Mucosa of rectum (tissue), 2 donors: Measurements from ENCODE around the gene PPP1R13L.
A peak's percentile ranks its signal among the peaks of the same experiment; 100 is the strongest.

ENCODE experiments used
- H3K27ac ChIP-seq, 2 donors: one replicate each; pipeline ENCODE4 v1.7.0; 2013; ENCODE audit warnings: inconsistent platforms in 2 of 2, low read depth in 2 of 2, low read length in 2 of 2
- H3K27me3 ChIP-seq, 2 donors: one replicate each; pipeline ENCODE4 v1.7.0; 2013; ENCODE audit warnings: low read length in 2 of 2; ENCODE audit not compliant: control insufficient read depth in 2 of 2, insufficient read depth in 2 of 2
- H3K36me3 ChIP-seq, 2 donors: one replicate each; pipeline ENCODE4 v1.7.0; 2013; ENCODE audit warnings: low read length in 2 of 2; ENCODE audit not compliant: control insufficient read depth in 2 of 2, insufficient read depth in 2 of 2
- H3K4me1 ChIP-seq, 2 donors: one replicate each; pipeline ENCODE4 v1.7.0; 2013; ENCODE audit warnings: low read length in 2 of 2, mild to moderate bottlenecking in 1 of 2; ENCODE audit not compliant: control insufficient read depth in 2 of 2, insufficient read depth in 2 of 2
- H3K4me3 ChIP-seq, 2 donors: one replicate each; pipeline ENCODE4 v1.7.0; 2013; ENCODE audit warnings: low read length in 2 of 2
- H3K9ac ChIP-seq, 2 donors: one replicate each; pipeline ENCODE4 v1.7.0; 2013; ENCODE audit warnings: low read length in 2 of 2, low read depth in 1 of 2, mild to moderate bottlenecking in 1 of 2
- H3K9me3 ChIP-seq, 2 donors: one replicate each; pipeline ENCODE4 v1.7.0; 2013; ENCODE audit warnings: low read length in 2 of 2; ENCODE audit not compliant: control insufficient read depth in 2 of 2
- donor health status: healthy.
- donor health status: Normal muscosa, but diverticular disease.

PPP1R13L gene

GRCh38 chr19:45400192-45400591 is 4.7 kb downstream of the PPP1R13L start:
- peaks cover 27 to 34% of the 10 kb centered on the region in 2 donors for H3K4me1 ChIP-seq

GRCh38 chr19:45395821-45396617 is 8.8 kb downstream of the PPP1R13L start:
- no peaks in the 10 kb centered on the region for H3K27me3 ChIP-seq
- no peaks in the 10 kb centered on the region for H3K9me3 ChIP-seq
- peaks cover 4 to 6% of the 10 kb centered on the region in 2 donors for H3K4me1 ChIP-seq
- no peak overlapping the region for H3K9ac ChIP-seq
- no peak overlapping the region for H3K4me3 ChIP-seq
- no peak overlapping the region for H3K27ac ChIP-seq
- H3K36me3 ChIP-seq, result no peaks in the 10 kb centered on the region

More at GRCh38 chr19:45400192-45400591, 4.7 kb downstream of the PPP1R13L start:
- Histone ChIP-seq H3K27me3 (no peaks in the 10 kb centered on the region), H3K9me3 (no peaks in the 10 kb centered on the region), H3K9ac (no peak overlapping the region), H3K36me3 (no peaks in the 10 kb centered on the region), H3K4me3 (no peak overlapping the region), H3K27ac (no peak overlapping the region)

GRCh38 chr19:45391871-45392665 is 12.8 kb downstream of the PPP1R13L start:
- no peaks in the 10 kb centered on the region for H3K36me3 ChIP-seq
- H3K27me3 ChIP-seq, result no peaks in the 10 kb centered on the region
- no peaks in the 10 kb centered on the region for H3K4me1 ChIP-seq
- H3K4me3 ChIP-seq, result no peak overlapping the region
- no peak overlapping the region for H3K27ac ChIP-seq
- H3K9ac ChIP-seq, result no peak overlapping the region
- no peaks in the 10 kb centered on the region for H3K9me3 ChIP-seq

GRCh38 chr19:45391346-45391745 is 13.5 kb downstream of the PPP1R13L start:
- H3K27ac ChIP-seq, result no peak overlapping the region
- no peaks in the 10 kb centered on the region for H3K4me1 ChIP-seq
- no peak overlapping the region for H3K9ac ChIP-seq
- no peaks in the 10 kb centered on the region for H3K9me3 ChIP-seq
- H3K36me3 ChIP-seq, result no peaks in the 10 kb centered on the region
- H3K4me3 ChIP-seq, result no peak overlapping the region
- no peaks in the 10 kb centered on the region for H3K27me3 ChIP-seq

GRCh38 chr19:45385392-45386221 is 19.3 kb downstream of the PPP1R13L start:
- Histone ChIP-seq H3K4me1 (no peaks in the 10 kb centered on the region), H3K9ac (no peak overlapping the region), H3K27ac (no peak overlapping the region), H3K36me3 (no peaks in the 10 kb centered on the region), H3K9me3 (no peaks in the 10 kb centered on the region), H3K4me3 (no peak overlapping the region), H3K27me3 (peaks cover 13 to 16% of the 10 kb centered on the region in 2 donors)

GRCh38 chr19:45382426-45382825 is 22.4 kb downstream of the PPP1R13L start:
- H3K9me3 ChIP-seq, result no peaks in the 10 kb centered on the region
- no peaks in the 10 kb centered on the region for H3K4me1 ChIP-seq
- no peak overlapping the region for H3K4me3 ChIP-seq
- H3K9ac ChIP-seq, result no peak overlapping the region
- peaks cover 13 to 16% of the 10 kb centered on the region in 2 donors for H3K27me3 ChIP-seq
- H3K36me3 ChIP-seq, result no peaks in the 10 kb centered on the region
- no peak overlapping the region for H3K27ac ChIP-seq

GRCh38 chr19:45380107-45380506 is 24.8 kb downstream of the PPP1R13L start:
- no peaks in the 10 kb centered on the region for H3K9me3 ChIP-seq

GRCh38 chr19:45376045-45376724 is 28.7 kb downstream of the PPP1R13L start:
- H3K4me3 ChIP-seq, result no peak overlapping the region
- H3K27me3 ChIP-seq, result no peaks in the 10 kb centered on the region
- H3K4me1 ChIP-seq, result no peaks in the 10 kb centered on the region
- no peak overlapping the region for H3K27ac ChIP-seq
- no peak overlapping the region for H3K9ac ChIP-seq
- H3K9me3 ChIP-seq, result no peaks in the 10 kb centered on the region
- no peaks in the 10 kb centered on the region for H3K36me3 ChIP-seq

More at GRCh38 chr19:45380107-45380506, 24.8 kb downstream of the PPP1R13L start:
- H3K27ac ChIP-seq, result no peak overlapping the region
- H3K4me3 ChIP-seq, result no peak overlapping the region
- H3K36me3 ChIP-seq, result no peaks in the 10 kb centered on the region
- H3K27me3 ChIP-seq, result peaks cover 3 to 4% of the 10 kb centered on the region in 2 donors
- no peak overlapping the region for H3K9ac ChIP-seq
- H3K4me1 ChIP-seq, result no peaks in the 10 kb centered on the region

GRCh38 chr19:45370410-45371204 is 34.3 kb downstream of the PPP1R13L start, which contains the start of gene ERCC2:
TSS of gene ERCC2 (minus strand) at chr19:45370573. CDS start at chr19:45370540, 33 bp downstream.
- peaks cover 0 to 2% of the 10 kb centered on the region in 2 donors for H3K4me1 ChIP-seq
- no peaks in the 10 kb centered on the region for H3K9me3 ChIP-seq
- H3K4me3 ChIP-seq, result peak within 1 kb of the TSS; percentile 73 to 83
- no peaks in the 10 kb centered on the region for H3K36me3 ChIP-seq
- H3K27me3 ChIP-seq, result no peaks in the 10 kb centered on the region
- peak within 1 kb of the TSS; percentile 56 to 69 for H3K9ac ChIP-seq
- peak within 1 kb of the TSS; percentile 67 to 77 for H3K27ac ChIP-seq
